ENCODE measurements around the gene CSPG4. TPM values are rescaled to one million over a fixed set of nuclear protein-coding genes. Genes with fewer than 3 reads are reported as not detected.
"Not testable (repeated sequence)": the region's sequence is repeated elsewhere in the genome, so short reads cannot be mapped to it uniquely, and the experiment has no call there.

Gene CSPG4
- total RNA-seq, 2 experiments from 2014 or later: not detected

DNA sequence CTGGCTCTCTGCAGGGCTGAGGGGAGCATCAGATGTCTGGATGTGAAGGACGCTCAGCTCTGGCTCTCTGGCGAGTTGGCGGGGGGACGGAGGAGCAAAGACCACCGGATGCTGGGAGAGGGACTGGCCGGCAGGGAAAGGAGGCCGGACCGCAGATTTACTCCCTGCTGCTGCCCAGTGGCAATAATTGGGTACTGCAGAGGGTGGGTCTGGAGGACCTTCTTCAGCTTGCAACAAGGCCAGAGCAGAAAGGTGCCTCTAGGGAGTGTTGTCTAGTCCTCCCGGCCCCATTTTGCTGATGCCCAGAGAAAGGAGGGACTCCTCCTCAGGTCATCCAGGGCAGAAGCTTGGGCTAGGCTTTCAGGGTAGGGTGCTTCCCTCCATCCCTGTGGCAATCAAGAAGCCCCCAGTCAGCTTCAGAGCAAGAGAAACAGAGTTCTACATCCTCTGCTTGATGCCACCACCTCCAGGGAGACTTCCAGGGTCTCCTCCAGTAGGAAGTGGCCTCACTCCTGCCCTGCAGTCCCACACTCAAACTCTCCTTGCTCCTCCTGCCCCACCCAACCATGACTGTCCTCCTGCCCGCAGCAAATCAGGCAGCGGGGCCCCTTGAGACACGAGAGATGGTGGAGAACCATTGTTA lies 20.3 kb upstream of the CSPG4 start:
- no peak overlapping the region for H3K27ac Mint-ChIP-seq
- peaks cover 17% of the 10 kb centered on the region for H3K4me1 Mint-ChIP-seq
- peaks cover 14% of the 10 kb centered on the region for H3K27me3 Mint-ChIP-seq
- no peak overlapping the region for H3K4me3 Mint-ChIP-seq
- DNase-seq: peak; percentile 56
- H3K36me3 Mint-ChIP-seq: no peaks in the 10 kb centered on the region
- H3K9me3 Mint-ChIP-seq: no peaks in the 10 kb centered on the region

- H3K9me3 Mint-ChIP-seq: no peaks in the 10 kb centered on the region
- no peaks in the 10 kb centered on the region for H3K36me3 Mint-ChIP-seq
- no peak for DNase-seq
- H3K4me3 Mint-ChIP-seq: no peak overlapping the region
- H3K27me3 Mint-ChIP-seq: peaks cover 18% of the 10 kb centered on the region
- H3K27ac Mint-ChIP-seq: no peak overlapping the region
- peaks cover 15% of the 10 kb centered on the region for H3K4me1 Mint-ChIP-seq
Measured at GRCh38 chr15:75732177-75732808, 19.6 kb upstream of the CSPG4 start.

DNA sequence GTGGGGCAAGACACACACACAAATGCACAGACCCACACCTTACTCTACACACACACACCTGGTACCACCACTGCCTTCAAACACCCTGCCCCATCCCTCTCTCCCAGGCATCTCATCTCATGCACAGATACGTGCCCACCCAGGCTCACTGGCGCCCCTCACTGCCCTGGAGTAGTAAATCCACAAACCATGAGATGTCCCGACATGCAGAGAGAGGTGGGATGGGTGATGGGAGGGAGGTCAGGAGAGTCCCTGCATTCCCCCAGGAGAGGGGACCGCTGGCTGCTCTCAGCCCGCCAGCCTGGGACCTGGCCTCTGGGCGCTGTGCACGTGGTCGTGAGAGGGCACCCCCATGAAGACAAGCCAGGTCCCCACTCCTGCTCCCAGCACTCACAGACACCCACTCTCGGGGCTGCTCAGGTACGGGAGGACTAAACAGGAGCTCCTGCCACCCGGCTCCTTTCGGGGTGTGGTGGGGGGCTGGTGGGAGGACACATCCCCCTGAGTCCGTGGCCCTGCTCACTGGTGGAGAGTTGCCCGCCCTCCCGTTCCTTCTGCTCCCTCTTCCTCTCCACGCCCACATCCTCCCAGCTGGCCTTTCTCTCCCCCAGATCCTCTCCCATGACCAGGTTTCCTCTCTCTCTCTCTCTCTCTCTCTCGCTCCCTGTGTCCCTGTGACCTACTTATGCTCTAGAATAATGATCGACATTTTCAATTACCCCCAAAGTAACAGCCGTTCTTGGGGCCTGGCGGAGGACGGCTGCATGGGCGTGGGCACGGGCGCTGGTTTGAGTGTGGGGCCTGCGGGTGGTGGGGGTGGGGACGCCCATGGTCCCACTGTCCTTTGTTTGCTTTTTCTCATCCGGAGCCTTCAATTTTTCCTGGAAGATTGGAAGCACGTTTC lies 18.9 kb upstream of the CSPG4 start:
- Mint-ChIP-seq H3K9me3 (no peaks in the 10 kb centered on the region), H3K27ac (no peak overlapping the region), H3K4me3 (no peak overlapping the region), H3K27me3 (peaks cover 21% of the 10 kb centered on the region), H3K4me1 (peaks cover 15% of the 10 kb centered on the region), H3K36me3 (no peaks in the 10 kb centered on the region)
- DNase-seq: no peak

DNA sequence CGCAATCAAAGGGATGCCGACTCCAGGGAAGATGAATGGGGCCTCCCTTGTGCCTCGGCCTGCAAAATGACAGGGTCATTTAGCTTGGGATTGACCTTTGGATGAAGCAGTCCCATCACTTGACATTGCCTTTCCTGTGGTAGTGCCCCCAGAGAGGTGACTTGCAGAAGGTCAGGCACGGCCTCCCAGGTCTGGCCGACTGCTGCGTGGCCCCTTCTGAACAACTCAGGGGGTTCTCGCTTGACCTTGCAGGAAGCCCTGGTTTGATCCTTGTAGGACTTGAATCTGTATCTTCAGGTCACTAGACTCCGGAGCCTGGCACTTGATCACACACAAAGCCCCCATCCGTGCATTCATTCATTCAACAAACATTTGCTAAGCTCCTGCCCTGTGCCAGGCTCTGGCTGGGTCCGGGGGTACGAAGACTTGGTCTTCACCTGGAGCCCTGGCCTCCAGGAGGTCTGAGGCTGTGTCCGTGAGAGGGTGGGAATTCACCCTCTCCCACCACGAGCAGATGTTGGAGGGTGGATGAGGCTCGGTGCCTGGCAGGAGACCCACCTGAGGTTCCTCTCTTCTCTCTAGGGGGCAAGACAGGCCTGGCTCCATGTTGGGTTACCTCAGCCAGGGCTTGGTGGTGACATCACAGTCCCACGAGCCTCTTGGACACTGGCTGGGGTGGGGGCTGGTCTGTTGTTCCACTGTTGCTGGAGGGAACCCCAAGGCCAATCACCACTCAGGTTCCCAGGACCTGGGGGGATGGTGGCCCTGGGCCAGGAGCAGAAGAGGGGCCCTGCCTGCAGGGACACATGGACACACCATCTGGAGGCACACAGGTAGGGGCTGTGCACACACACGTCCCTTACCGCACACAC lies 18.0 kb upstream of the CSPG4 start:
- H3K36me3 Mint-ChIP-seq, H3K9me3 Mint-ChIP-seq, H3K27ac Mint-ChIP-seq, H3K4me3 Mint-ChIP-seq, DNase-seq: not testable (repeated sequence)
- Mint-ChIP-seq H3K4me1 (peaks cover 15% of the 10 kb centered on the region), H3K27me3 (peaks cover 21% of the 10 kb centered on the region)

DNA sequence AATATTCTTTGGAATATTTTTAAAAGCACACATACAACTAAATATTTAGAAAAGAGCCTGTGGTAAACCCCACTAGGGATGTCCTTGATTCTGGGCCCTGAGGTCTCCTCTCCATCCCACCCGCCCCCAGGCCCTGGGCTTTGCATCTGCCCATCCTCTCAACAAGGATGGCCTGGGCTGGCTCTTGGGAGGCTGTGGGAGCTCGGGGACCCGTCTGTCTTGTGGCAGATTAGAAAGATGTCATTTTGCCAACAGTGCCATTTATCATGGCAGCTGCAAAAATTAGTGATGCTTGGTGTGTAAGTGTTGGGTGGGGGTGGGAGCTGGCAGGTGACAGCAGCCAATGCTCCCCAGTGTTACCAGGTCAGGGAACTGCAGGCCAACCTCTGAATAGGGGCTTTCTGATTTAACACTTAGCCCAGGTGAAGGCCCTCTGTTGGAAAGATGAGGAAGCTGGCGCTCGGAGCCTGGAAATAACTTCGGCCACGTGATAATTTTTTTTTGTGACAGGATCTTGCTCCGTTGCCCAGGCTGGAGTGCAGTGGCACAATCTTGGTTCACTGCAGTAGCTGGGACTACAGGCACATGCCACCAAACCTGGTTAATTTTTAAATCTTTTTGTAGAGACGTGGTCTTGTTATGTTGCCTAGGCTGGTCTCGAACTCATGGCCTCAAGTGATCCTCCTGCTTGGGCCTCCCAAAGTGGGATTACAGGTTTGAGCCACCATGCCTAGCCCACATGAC lies 16.9 kb upstream of the CSPG4 start:
- H3K27me3 Mint-ChIP-seq: peaks cover 21% of the 10 kb centered on the region
- DNase-seq: no peak
- H3K27ac Mint-ChIP-seq: no peak overlapping the region
- H3K4me1 Mint-ChIP-seq: peaks cover 15% of the 10 kb centered on the region
- H3K36me3 Mint-ChIP-seq: no peaks in the 10 kb centered on the region
- H3K4me3 Mint-ChIP-seq: no peak overlapping the region
- H3K9me3 Mint-ChIP-seq: no peaks in the 10 kb centered on the region

- Mint-ChIP-seq H3K9me3 (no peaks in the 10 kb centered on the region), H3K4me1 (peaks cover 15% of the 10 kb centered on the region), H3K4me3 (no peak overlapping the region), H3K27me3 (peaks cover 21% of the 10 kb centered on the region), H3K36me3 (no peaks in the 10 kb centered on the region), H3K27ac (no peak overlapping the region)
- peak; percentile 66 for DNase-seq
Measured at GRCh38 chr15:75727851-75728715, 15.4 kb upstream of the CSPG4 start.

GRCh38 chr15:75727031-75727531 lies 14.4 kb upstream of the CSPG4 start:
- peaks cover 16% of the 10 kb centered on the region for H3K27me3 Mint-ChIP-seq
- H3K4me3 Mint-ChIP-seq: no peak overlapping the region
- no peak overlapping the region for H3K27ac Mint-ChIP-seq
- no peaks in the 10 kb centered on the region for H3K9me3 Mint-ChIP-seq
- H3K4me1 Mint-ChIP-seq: peaks cover 6% of the 10 kb centered on the region
- DNase-seq: no peak
- no peaks in the 10 kb centered on the region for H3K36me3 Mint-ChIP-seq

DNA sequence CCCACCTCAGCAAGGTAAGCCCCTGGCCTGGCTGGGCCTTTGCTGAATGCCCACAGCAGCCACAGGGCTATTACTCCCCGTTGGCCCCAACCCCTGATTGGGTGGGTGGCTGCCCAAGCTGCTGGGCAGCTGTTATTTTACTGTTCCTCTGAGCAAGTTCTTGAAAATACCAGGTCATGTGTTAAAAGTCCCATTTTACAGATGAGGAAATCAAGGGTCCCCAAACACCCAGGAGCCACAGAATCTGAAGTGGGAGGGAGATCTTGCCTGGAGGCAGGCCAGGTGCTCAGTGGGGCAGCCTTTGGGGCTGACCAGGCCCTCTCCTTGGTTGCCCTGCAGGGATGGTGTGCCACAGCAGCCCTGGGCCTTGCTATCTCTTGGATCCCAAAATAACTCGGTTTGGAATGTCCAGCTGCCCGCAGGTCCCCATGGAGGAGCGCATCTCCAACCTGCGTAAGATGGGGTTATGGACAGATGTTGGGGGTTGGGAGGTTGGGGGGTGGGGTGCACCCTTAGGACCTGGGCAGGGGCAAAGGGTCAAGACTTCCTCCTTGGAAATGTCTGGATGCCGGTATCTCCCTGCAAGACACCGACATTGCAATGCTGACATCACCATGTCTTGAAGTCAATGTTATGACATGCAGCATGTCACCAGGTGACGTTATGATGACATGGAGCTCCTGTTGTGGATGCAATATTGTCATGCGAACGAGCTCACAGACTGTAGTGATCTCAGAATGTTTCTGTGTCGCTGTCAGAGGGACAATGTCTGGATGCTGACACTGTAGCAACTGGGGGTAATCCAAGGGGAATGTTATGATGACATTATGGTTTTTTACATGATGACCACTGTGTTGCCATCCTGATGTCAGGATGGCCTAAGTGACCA lies 13.3 kb upstream of the CSPG4 start:
- Mint-ChIP-seq H3K27me3 (peaks cover 19% of the 10 kb centered on the region), H3K4me3 (no peak overlapping the region), H3K27ac (no peak overlapping the region), H3K9me3 (no peaks in the 10 kb centered on the region), H3K36me3 (no peaks in the 10 kb centered on the region), H3K4me1 (peaks cover 4% of the 10 kb centered on the region)
- DNase-seq: no peak

DNA sequence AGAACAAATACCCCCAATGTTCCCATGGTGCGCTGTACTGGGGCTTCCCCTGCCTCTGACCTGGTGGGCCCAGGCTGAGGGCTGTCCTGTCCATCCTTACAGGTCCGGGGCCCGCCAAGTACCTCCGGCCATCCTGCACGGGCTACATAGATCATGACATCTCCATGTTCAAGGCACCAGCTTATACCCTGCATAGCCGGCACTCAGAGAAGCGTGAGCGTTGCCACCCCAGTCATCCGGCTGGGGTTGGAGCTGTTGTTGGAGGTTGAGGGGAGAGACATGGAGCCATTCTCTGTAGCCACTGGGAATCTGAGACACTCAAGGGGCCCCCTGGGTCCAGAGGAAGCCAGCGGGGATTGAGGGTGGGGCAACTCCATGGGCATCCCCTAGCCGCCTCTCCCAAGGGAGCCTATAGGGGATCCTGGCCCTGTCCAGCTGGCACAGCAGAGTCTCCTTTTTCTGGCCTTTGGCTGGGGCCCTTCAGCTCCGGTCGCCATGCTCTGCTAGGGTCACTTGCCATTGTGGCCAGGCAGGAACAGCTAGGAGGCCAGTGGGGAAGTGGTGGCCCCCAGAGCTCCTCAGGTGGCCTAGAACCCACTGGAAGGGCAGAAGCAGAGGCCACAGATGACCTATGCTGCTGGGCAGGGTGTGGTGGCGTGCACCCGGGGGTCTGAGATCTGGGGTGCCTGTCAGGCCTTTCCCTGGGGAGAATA lies 12.5 kb upstream of the CSPG4 start:
- Mint-ChIP-seq H3K27me3 (peaks cover 19% of the 10 kb centered on the region), H3K36me3 (no peaks in the 10 kb centered on the region), H3K4me1 (peaks cover 5% of the 10 kb centered on the region), H3K9me3 (no peaks in the 10 kb centered on the region), H3K27ac (no peak overlapping the region), H3K4me3 (no peak overlapping the region)
- DNase-seq: no peak

GRCh38 chr15:75723847-75724660 lies 11.4 kb upstream of the CSPG4 start:
- Mint-ChIP-seq H3K36me3 (no peaks in the 10 kb centered on the region), H3K27me3 (peaks cover 19% of the 10 kb centered on the region), H3K9me3 (no peaks in the 10 kb centered on the region), H3K4me1 (peaks cover 5% of the 10 kb centered on the region), H3K4me3 (no peak overlapping the region), H3K27ac (no peak overlapping the region)
- DNase-seq: peak; percentile 50

- Mint-ChIP-seq H3K9me3 (no peaks in the 10 kb centered on the region), H3K27me3 (peaks cover 19% of the 10 kb centered on the region), H3K27ac (no peak overlapping the region), H3K4me1 (peaks cover 5% of the 10 kb centered on the region), H3K4me3 (no peak overlapping the region), H3K36me3 (no peaks in the 10 kb centered on the region)
- DNase-seq: no peak
Measured at GRCh38 chr15:75723171-75723846, 10.7 kb upstream of the CSPG4 start.
